Neural progenitor cell (in vitro differentiated cells): ENCODE measurements around the gene IGSF3. TPM values are rescaled to one million over a fixed set of nuclear protein-coding genes. Genes with fewer than 3 reads are reported as not detected.

Experiments
- DNase-seq: peaks from one replicate; pipeline ENCODE4 v3.0.0-alpha.2; 2016; ENCODE audit warnings: low spot score
- H2AFZ ChIP-seq: fragments of 200-600 bp; sonication (generic); replicated peaks from 2 replicates; pipeline ENCODE4 v1.6.1; 2016; ENCODE audit warnings: antibody characterized with exemption
- H3F3A ChIP-seq: fragments of 200-600 bp; sonication (generic); 2 replicates; pipeline ENCODE4 v1.6.1; 2016; ENCODE audit warnings: antibody characterized with exemption, low read depth
- H3K27ac ChIP-seq: fragments of 200-600 bp; sonication (generic); 2 replicates; pipeline ENCODE4 v1.5.1; 2016; ENCODE audit warnings: mild to moderate bottlenecking
- H3K27me3 ChIP-seq: fragments of 200-600 bp; sonication (generic); 2 replicates; pipeline ENCODE4 v1.6.1; 2016; ENCODE audit warnings: mild to moderate bottlenecking, moderate library complexity
- H3K36me3 ChIP-seq: fragments of 200-600 bp; sonication (generic); 2 replicates; pipeline ENCODE4 v1.5.1; 2016
- H3K4me1 ChIP-seq: fragments of 200-600 bp; sonication (generic); 2 replicates; pipeline ENCODE4 v1.6.1; 2016; ENCODE audit warnings: mixed run types
- H3K4me2 ChIP-seq: fragments of 200-600 bp; sonication (generic); 2 replicates; pipeline ENCODE4 v1.6.1; 2016
- H3K4me3 ChIP-seq: fragments of 200-600 bp; sonication (generic); 2 replicates; pipeline ENCODE4 v1.5.1; 2016
- H3K79me2 ChIP-seq: fragments of 200-600 bp; sonication (generic); 2 replicates; pipeline ENCODE4 v1.6.1; 2016; ENCODE audit warnings: low read depth
- H3K9ac ChIP-seq: fragments of 200-600 bp; sonication (generic); 2 replicates; pipeline ENCODE4 v1.6.1; 2016
- H3K9me3 ChIP-seq: fragments of 200-600 bp; sonication (generic); 2 replicates; pipeline ENCODE4 v1.5.1; 2016; ENCODE audit warnings: low read depth
- H4K20me1 ChIP-seq: fragments of 200-600 bp; sonication (generic); 2 replicates; pipeline ENCODE4 v1.6.1; 2016; ENCODE audit warnings: low read depth
- H3K27ac Mint-ChIP-seq: 3 replicates; pipeline ENCODE4 v1.8.0; 2021; ENCODE audit warnings: mixed read lengths
- H3K27me3 Mint-ChIP-seq: 2 replicates; pipeline ENCODE4 v1.8.0; 2022; ENCODE audit warnings: low read depth, mild to moderate bottlenecking, inconsistent platforms, moderate library complexity, mixed read lengths; ENCODE audit not compliant: insufficient read depth
- H3K36me3 Mint-ChIP-seq: 3 replicates; pipeline ENCODE4 v1.8.0; 2021; ENCODE audit warnings: mixed read lengths
- H3K4me1 Mint-ChIP-seq: 3 replicates; pipeline ENCODE4 v1.8.0; 2021; ENCODE audit warnings: mixed read lengths
- H3K4me3 Mint-ChIP-seq: 3 replicates; pipeline ENCODE4 v1.8.0; 2021; ENCODE audit warnings: mild to moderate bottlenecking, moderate library complexity, mixed read lengths
- H3K9me3 Mint-ChIP-seq: 3 replicates; pipeline ENCODE4 v1.8.0; 2020; ENCODE audit warnings: mixed read lengths
- EZH2 ChIP-seq: fragments of 200-600 bp; sonication (generic); IDR thresholded peaks from 2 replicates; pipeline ENCODE4 v1.6.1; 2017; ENCODE audit warnings: antibody characterized with exemption, mild to moderate bottlenecking, moderate library complexity
- EZH2phosphoT487 ChIP-seq: fragments of 200-600 bp; sonication (generic); IDR thresholded peaks from 2 replicates; pipeline ENCODE4 v1.6.1; 2017; ENCODE audit warnings: antibody characterized with exemption
- total RNA-seq: library from RNA; depleted of rRNA; stranded (reverse); fragments of >200 nt; gene quantifications from 2 replicates; pipeline ENCODE4 v1.2.3, GENCODE V29; 2015; ENCODE audit warnings: low replicate concordance
- TF ChIP-seq, protein P1 (sequence below): fragments of 200-600 bp; sonication (generic); IDR thresholded peaks from 2 replicates; pipeline ENCODE4 v1.5.1; 2017; ENCODE audit warnings: antibody characterized with exemption, mild to moderate bottlenecking

Gene IGSF3
- total RNA-seq, 1 donor from 2014 or later = 24.0 TPM

DNA sequence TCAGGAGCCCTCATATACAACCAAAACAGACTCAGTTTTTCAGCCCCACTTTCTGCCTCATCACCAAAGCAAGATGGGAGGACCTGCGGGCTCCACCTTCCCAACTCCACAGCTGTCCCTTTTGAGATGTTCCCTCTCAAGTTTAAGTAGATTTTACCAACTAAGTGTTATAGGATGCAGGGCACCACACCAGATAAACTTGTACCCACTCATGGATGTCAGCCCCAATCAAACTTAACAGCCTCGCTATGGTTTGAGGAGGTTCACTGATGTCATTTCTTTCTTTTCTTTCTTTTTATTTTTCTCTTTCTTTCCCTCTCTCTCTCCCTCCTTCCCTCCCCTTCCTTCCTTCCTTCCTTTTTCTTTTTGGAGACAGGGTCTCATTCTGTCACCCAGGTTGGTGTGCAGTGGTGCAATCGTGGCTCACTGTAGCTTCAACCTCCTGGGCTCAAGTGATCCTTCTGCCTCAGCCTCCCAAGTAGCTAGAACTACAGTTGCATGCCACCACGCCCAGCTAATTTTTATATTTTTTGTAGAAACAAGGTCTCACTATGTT is 110.1 kb downstream of the IGSF3 start:
- Histone ChIP-seq H3K27me3 (no peaks in the 10 kb centered on the region), H3K4me2 (no peak overlapping the region), H3K36me3 (no peaks in the 10 kb centered on the region), H3K27ac (no peak overlapping the region), H2AFZ (no peak overlapping the region), H3F3A (no peaks in the 10 kb centered on the region), H3K9ac (no peak overlapping the region), H3K79me2 (no peaks in the 10 kb centered on the region), H3K4me1 (no peaks in the 10 kb centered on the region), H4K20me1 (no peaks in the 10 kb centered on the region), H3K4me3 (no peak overlapping the region), H3K9me3 (no peaks in the 10 kb centered on the region)
- DNase-seq = no peak
- TF ChIP-seq EZH2 = no peak
- no peak for TF ChIP-seq EZH2phosphoT487
- TF ChIP-seq, protein P1, sequence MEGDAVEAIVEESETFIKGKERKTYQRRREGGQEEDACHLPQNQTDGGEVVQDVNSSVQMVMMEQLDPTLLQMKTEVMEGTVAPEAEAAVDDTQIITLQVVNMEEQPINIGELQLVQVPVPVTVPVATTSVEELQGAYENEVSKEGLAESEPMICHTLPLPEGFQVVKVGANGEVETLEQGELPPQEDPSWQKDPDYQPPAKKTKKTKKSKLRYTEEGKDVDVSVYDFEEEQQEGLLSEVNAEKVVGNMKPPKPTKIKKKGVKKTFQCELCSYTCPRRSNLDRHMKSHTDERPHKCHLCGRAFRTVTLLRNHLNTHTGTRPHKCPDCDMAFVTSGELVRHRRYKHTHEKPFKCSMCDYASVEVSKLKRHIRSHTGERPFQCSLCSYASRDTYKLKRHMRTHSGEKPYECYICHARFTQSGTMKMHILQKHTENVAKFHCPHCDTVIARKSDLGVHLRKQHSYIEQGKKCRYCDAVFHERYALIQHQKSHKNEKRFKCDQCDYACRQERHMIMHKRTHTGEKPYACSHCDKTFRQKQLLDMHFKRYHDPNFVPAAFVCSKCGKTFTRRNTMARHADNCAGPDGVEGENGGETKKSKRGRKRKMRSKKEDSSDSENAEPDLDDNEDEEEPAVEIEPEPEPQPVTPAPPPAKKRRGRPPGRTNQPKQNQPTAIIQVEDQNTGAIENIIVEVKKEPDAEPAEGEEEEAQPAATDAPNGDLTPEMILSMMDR = no peak
- Mint-ChIP-seq H3K27me3 (peaks cover 2% of the 10 kb centered on the region), H3K4me3 (no peak overlapping the region), H3K4me1 (peaks cover 3% of the 10 kb centered on the region), H3K27ac (no peak overlapping the region), H3K9me3 (peaks cover 2% of the 10 kb centered on the region), H3K36me3 (peaks cover under 1% of the 10 kb centered on the region)

DNA sequence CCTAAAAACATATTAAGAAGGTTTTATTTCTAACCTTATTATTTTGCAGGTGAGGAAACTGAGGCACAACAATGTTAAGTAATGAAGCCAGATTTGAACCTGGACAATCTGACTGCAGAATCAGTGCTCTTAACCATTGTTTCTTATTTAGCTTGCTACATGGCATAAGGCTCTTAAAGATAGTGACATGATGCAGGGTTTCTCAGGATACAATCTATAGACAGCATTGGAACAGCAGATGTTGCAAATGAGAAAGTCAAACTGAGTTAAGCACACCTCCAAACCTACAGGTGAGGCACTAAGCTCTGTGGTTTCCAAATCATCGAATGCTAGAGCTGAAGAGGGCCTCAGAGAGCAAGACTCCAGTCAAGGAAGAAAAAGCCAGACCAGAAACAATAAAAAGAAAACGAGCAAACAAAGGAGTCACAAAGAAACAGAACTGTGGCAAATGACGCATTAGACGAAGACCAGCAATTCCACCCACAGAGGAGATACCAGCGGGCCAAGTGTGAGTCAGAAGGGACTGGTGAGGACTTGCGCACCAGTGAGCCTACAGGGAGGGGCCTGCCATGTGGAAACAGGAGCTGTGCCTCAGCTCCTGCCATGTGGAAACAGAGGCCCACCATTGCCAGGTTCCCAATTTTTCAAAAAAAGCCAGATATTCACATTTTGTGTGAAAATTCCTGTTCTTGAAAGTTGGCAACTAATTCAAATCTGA is 111.1 kb downstream of the IGSF3 start:
- H3K9me3 Mint-ChIP-seq = no peaks in the 10 kb centered on the region
- H3K4me1 Mint-ChIP-seq = peaks cover 3% of the 10 kb centered on the region
- Histone ChIP-seq H3K36me3 (no peaks in the 10 kb centered on the region), H3F3A (no peaks in the 10 kb centered on the region), H3K4me1 (no peaks in the 10 kb centered on the region), H3K27ac (no peak overlapping the region), H3K9ac (no peak overlapping the region), H3K27me3 (no peaks in the 10 kb centered on the region), H3K9me3 (no peaks in the 10 kb centered on the region), H4K20me1 (no peaks in the 10 kb centered on the region), H2AFZ (no peak overlapping the region), H3K4me2 (no peak overlapping the region), H3K79me2 (no peaks in the 10 kb centered on the region), H3K4me3 (no peak overlapping the region)
- no peak for DNase-seq
- peaks cover 1% of the 10 kb centered on the region for H3K36me3 Mint-ChIP-seq
- TF ChIP-seq, protein P1 = no peak
- no peak for TF ChIP-seq EZH2phosphoT487
- TF ChIP-seq EZH2 = no peak
- no peak overlapping the region for H3K4me3 Mint-ChIP-seq
- H3K27me3 Mint-ChIP-seq = peaks cover 2% of the 10 kb centered on the region
- H3K27ac Mint-ChIP-seq = no peak overlapping the region

DNA sequence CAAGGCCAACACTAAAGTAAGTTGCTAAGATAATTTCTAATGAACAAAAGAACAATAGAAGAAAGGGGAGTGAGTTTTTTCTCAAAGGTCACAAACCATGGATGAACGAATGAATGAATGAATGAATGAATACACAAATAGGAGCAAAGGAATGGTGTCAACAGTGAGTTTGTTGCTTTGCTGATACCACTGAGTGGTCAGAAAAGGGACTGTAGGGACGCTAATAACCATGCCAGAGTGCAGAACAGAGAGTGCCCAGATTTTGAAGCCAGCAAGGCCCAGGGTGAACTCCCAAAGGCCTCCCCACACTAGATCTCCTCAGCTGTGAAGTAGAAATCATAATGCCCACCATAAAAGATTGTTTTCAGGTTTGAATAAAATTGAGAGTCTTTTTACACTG is 112.6 kb downstream of the IGSF3 start:
- Histone ChIP-seq H3K9me3 (no peaks in the 10 kb centered on the region), H3K27ac (no peak overlapping the region), H3K4me1 (no peaks in the 10 kb centered on the region), H3K36me3 (no peaks in the 10 kb centered on the region), H3F3A (no peaks in the 10 kb centered on the region), H4K20me1 (no peaks in the 10 kb centered on the region), H3K79me2 (no peaks in the 10 kb centered on the region), H3K4me3 (no peak overlapping the region), H3K4me2 (no peak overlapping the region), H3K27me3 (no peaks in the 10 kb centered on the region), H2AFZ (no peak overlapping the region), H3K9ac (no peak overlapping the region)
- Mint-ChIP-seq H3K36me3 (peaks cover 1% of the 10 kb centered on the region), H3K27ac (no peak overlapping the region), H3K4me1 (peaks cover 3% of the 10 kb centered on the region), H3K27me3 (peaks cover 2% of the 10 kb centered on the region), H3K4me3 (no peak overlapping the region), H3K9me3 (no peaks in the 10 kb centered on the region)
- TF ChIP-seq EZH2 (no peak), EZH2phosphoT487 (no peak)
- TF ChIP-seq, protein P1 = no peak
- no peak for DNase-seq
